Measurements from ENCODE around the gene DNER. TPM values are rescaled to one million over a fixed set of nuclear protein-coding genes. Genes with fewer than 3 reads are reported as not detected.
A peak's percentile ranks its signal among the peaks of the same experiment; 100 is the strongest.

DNER gene
- total and polyA plus RNA-seq, 2 experiments from 2014 or later = 0.39 to 0.65 TPM

DNA sequence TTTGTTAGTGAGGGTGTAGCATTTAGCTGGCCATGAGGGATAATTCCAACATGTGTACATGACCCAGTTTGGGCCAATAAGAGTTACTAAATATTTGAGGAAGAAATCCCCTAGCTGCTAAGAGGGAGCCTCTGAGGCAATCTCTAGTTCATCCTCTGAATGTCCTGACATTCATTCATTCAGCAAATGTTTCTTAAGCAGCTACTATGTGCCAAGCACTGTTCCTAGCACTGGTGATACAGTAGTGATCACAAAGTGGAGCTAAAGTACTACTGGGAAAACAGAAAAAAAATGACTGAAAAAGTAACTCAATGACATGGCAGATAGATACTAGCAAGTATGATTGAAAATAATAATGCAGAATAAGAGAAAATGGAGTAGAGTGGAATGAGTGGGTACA is 363.5 kb downstream of the DNER start:
- Histone ChIP-seq H3K4me2 (ENCODE audit: unreplicated experiment) (no peak overlapping the region), H3K4me1 (ENCODE audit: insufficient read depth) (peaks cover 9% of the 10 kb centered on the region; the same call in 1 of the 2 replicates), H3K9me2 (ENCODE audit: insufficient read depth) (no peaks in the 10 kb centered on the region), H3K79me2 (ENCODE audit: insufficient read depth) (no peaks in the 10 kb centered on the region), H3K9ac (no peak overlapping the region), H3K27ac (no peak overlapping the region), H2AFZ (no peak overlapping the region), H4K20me1 (ENCODE audit: insufficient read depth) (no peaks in the 10 kb centered on the region), H3K36me3 (ENCODE audit: low read depth) (no peaks in the 10 kb centered on the region), H3K27me3 (replicated peaks; ENCODE audit: insufficient read depth) (no peaks in the 10 kb centered on the region), H3F3A (ENCODE audit: insufficient read depth) (no peaks in the 10 kb centered on the region), H3K9me3 (ENCODE audit: low read depth) (no peaks in the 10 kb centered on the region), H3K4me3 (no peak overlapping the region)
- TF ChIP-seq EZH2phosphoT487 (IDR thresholded peaks at IDR 0.05; ENCODE audit: insufficient read depth, low read depth) (no peak), EZH2 (IDR thresholded peaks at IDR 0.05; ENCODE audit: insufficient read depth, poor library complexity, severe bottlenecking) (no peak)
- DNase-seq = no peak
- in situ Hi-C loops (cut with MboI) = no loop called here

DNA sequence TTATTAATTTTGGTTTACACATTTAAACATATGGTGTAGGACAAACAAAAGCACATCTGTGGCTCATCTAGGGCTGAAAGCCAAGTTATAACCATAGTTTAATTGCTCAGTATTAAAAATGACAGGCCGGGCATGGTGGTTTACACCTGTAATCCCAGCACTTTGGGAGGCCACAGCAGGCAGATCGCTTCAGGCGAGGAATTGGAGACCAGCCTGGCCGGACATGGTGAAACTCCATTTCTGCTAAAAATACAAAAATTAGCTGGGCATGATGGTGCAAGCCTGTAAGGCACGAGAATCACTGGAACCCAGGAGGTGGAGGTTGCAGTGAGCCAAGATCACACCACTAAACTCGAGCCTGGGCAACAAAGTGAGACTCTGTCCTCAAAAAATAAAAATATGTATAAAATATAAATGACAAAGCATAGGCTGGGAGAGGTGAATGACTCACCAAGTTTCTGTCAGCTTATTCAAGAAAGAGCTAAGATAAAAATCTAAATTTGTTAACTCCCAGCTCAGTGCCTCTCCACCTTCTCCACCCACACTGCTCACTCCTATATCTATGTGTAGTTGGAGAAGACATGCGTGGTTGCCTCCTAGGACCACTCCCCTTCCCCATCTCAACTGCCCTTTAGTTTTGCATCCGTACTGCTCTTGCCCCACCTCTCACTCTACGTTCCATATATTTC is 364.1 kb downstream of the DNER start:
- no peaks in the 10 kb centered on the region for H4K20me1 ChIP-seq (ENCODE audit: insufficient read depth)
- no peak overlapping the region for H3K27ac ChIP-seq
- peak; percentile 61 for DNase-seq
- no peak overlapping the region for H3K9ac ChIP-seq
- H3K79me2 ChIP-seq (ENCODE audit: insufficient read depth) = no peaks in the 10 kb centered on the region
- no peaks in the 10 kb centered on the region for H3K36me3 ChIP-seq (ENCODE audit: low read depth)
- TF ChIP-seq EZH2 (IDR thresholded peaks at IDR 0.05; ENCODE audit: insufficient read depth, poor library complexity, severe bottlenecking) (no peak), EZH2phosphoT487 (IDR thresholded peaks at IDR 0.05; ENCODE audit: insufficient read depth, low read depth) (no peak)
- H3K9me3 ChIP-seq (ENCODE audit: low read depth) = no peaks in the 10 kb centered on the region
- in situ Hi-C loops (cut with MboI) = no loop called here
- no peaks in the 10 kb centered on the region for H3K27me3 ChIP-seq (replicated peaks; ENCODE audit: insufficient read depth)
- WGBS, 2 experiments (ENCODE audit: low coverage in 1 of 2, low lambda C conversion rate in 2 of 2, missing lambda C conversion rate in 2 of 2) = 78 to 80% methylated on average over 9 of the region's 9 CpGs
- H3K4me2 ChIP-seq (ENCODE audit: unreplicated experiment) = no peak overlapping the region
- peaks cover 2% of the 10 kb centered on the region for H3F3A ChIP-seq (ENCODE audit: insufficient read depth)
- H3K4me1 ChIP-seq (ENCODE audit: insufficient read depth) = peaks cover 10% of the 10 kb centered on the region; the same call in 1 of the 2 replicates
- no peak overlapping the region for H3K4me3 ChIP-seq
- H2AFZ ChIP-seq = no peak overlapping the region
- H3K9me2 ChIP-seq (ENCODE audit: insufficient read depth) = no peaks in the 10 kb centered on the region

DNA sequence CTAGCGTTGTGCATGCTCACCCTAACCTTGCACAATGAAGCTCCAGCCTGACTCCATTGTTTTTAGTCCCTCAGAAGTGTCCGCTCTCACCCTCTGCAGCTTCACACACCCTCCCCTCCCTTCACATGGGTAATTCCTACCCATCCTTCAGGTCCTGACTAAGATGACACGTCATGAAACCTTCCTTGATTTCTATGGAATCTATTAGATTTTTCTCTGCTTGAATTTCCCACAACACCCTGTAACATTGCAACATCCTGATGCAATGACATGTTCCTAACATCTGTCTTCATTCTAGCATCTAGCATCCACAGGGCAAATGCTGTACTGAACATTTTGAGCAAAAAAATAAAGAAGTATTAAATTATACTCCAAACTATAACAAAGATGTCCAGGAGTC is 366.2 kb downstream of the DNER start:
- Histone ChIP-seq H3K4me2 (ENCODE audit: unreplicated experiment) (no peak overlapping the region), H4K20me1 (ENCODE audit: insufficient read depth) (no peaks in the 10 kb centered on the region), H3K36me3 (ENCODE audit: low read depth) (no peaks in the 10 kb centered on the region), H3K79me2 (ENCODE audit: insufficient read depth) (no peaks in the 10 kb centered on the region), H3K9me3 (ENCODE audit: low read depth) (no peaks in the 10 kb centered on the region), H3K9me2 (ENCODE audit: insufficient read depth) (no peaks in the 10 kb centered on the region), H3K4me1 (ENCODE audit: insufficient read depth) (peaks cover 30% of the 10 kb centered on the region), H2AFZ (no peak overlapping the region), H3F3A (ENCODE audit: insufficient read depth) (peaks cover 22% of the 10 kb centered on the region), H3K27me3 (replicated peaks; ENCODE audit: insufficient read depth) (no peaks in the 10 kb centered on the region), H3K4me3 (no peak overlapping the region), H3K27ac (no peak overlapping the region), H3K9ac (no peak overlapping the region)
- DNase-seq = peak; percentile 77
- in situ Hi-C loops (cut with MboI) = no loop called here
- TF ChIP-seq EZH2phosphoT487 (IDR thresholded peaks at IDR 0.05; ENCODE audit: insufficient read depth, low read depth) (no peak), EZH2 (IDR thresholded peaks at IDR 0.05; ENCODE audit: insufficient read depth, poor library complexity, severe bottlenecking) (no peak)
- 68 to 72% methylated on average over 3 of the region's 3 CpGs for WGBS, 2 experiments (ENCODE audit: low coverage in 1 of 2, low lambda C conversion rate in 2 of 2, missing lambda C conversion rate in 2 of 2)

DNA sequence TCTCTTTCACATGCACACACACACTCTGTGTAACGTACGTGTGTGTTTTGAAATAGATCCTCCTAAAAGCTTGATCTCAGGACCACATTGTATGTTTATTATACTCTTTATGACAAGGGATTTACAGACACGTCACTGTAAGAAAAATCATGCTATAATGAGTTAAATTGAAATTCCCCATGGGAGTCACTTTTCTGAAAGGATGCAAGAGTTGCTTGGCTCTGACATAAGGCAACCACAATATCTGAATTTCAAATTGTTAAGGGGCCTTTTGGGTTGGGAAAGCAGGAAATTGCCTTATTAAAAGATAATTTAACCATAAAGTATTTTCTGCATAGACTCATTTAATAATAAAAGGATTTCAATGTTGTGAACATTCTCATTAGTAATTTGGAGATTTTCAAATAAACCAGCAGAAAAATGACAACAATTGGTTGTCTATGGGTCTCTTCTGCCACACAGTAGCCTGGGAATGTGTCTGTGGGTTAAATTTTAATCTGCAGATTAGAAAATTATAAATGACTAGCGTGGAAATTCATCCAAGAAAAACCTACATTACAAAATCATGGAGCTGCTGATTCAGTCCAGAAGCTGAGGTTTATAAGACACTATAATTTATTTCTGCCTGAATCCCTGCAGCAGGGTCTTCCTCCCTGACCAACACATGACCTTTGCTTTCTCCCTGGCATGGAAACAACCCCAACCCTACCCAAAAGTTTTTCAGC is 367.4 kb downstream of the DNER start:
- in situ Hi-C loops (cut with MboI) = no loop called here
- peaks cover 24% of the 10 kb centered on the region for H3F3A ChIP-seq (ENCODE audit: insufficient read depth)

More for the DNA sequence above, 367.4 kb downstream of the DNER start:
- Histone ChIP-seq H3K4me3 (no peak overlapping the region), H3K27ac (no peak overlapping the region), H4K20me1 (ENCODE audit: insufficient read depth) (no peaks in the 10 kb centered on the region), H3K27me3 (replicated peaks; ENCODE audit: insufficient read depth) (no peaks in the 10 kb centered on the region), H3K79me2 (ENCODE audit: insufficient read depth) (no peaks in the 10 kb centered on the region), H3K4me2 (ENCODE audit: unreplicated experiment) (no peak overlapping the region), H3K9ac (no peak overlapping the region), H3K4me1 (ENCODE audit: insufficient read depth) (peaks cover 30% of the 10 kb centered on the region), H3K36me3 (ENCODE audit: low read depth) (no peaks in the 10 kb centered on the region), H3K9me2 (ENCODE audit: insufficient read depth) (no peaks in the 10 kb centered on the region), H2AFZ (no peak overlapping the region), H3K9me3 (ENCODE audit: low read depth) (no peaks in the 10 kb centered on the region)
- DNase-seq = no peak
- WGBS, 2 experiments (ENCODE audit: low coverage in 1 of 2, low lambda C conversion rate in 2 of 2, missing lambda C conversion rate in 2 of 2) = 58 to 65% methylated on average over 4 of the region's 4 CpGs
- TF ChIP-seq EZH2phosphoT487 (IDR thresholded peaks at IDR 0.05; ENCODE audit: insufficient read depth, low read depth) (no peak), EZH2 (IDR thresholded peaks at IDR 0.05; ENCODE audit: insufficient read depth, poor library complexity, severe bottlenecking) (no peak)

Measured in GM23248 (cell line).